Hematopoietic multipotent progenitor cell (in vitro differentiated cells): ENCODE results near the gene ATRNL1. TPM values are rescaled to one million over a fixed set of nuclear protein-coding genes. Genes with fewer than 3 reads are reported as not detected.
A peak's percentile ranks its signal among the peaks of the same experiment; 100 is the strongest.
"Not testable (repeated sequence)": the region's sequence is repeated elsewhere in the genome, so short reads cannot be mapped to it uniquely, and the experiment has no call there.

ENCODE experiments used
- DNase-seq, 3 donors: peaks; one replicate each; pipeline ENCODE4 v3.0.0-alpha.2; 2011 to 2015; ENCODE audit warnings: low read depth in 2 of 3, low spot score in 2 of 3
- total RNA-seq: library from RNA; depleted of rRNA; stranded (reverse); fragments of >200 nt; gene quantifications from one replicate; pipeline ENCODE4 v1.2.3, GENCODE V29; 2012

ATRNL1 gene
- total RNA-seq, 1 donor: under 0.01 TPM

DNA sequence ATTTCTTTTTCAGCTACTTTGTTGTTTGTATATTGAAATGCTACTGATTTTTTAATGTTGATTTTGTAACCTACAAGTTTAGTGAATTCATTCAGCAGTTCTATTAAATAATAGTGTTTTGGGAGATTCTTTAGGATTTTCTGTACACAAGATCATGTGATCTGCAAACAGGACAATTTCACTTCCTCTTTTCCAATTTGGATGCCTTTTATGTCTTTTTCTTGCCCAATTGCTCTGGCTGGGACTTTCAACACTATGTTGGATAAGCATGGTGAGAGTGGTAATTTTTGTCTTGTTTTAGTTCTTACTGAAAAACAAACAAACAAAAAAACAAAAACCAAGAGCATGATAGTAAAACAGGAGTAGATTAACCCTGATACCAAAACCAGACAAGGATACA, 316.2 kb downstream of the ATRNL1 start:
- no peak for DNase-seq

GRCh38 chr10:115417585-115418265, 324.6 kb downstream of the ATRNL1 start:
- DNase-seq: peak in 2 of 3 donors; percentile 14 to 64

- no peak for DNase-seq
Measured at GRCh38 chr10:115422624-115423023, 329.5 kb downstream of the ATRNL1 start.

DNA sequence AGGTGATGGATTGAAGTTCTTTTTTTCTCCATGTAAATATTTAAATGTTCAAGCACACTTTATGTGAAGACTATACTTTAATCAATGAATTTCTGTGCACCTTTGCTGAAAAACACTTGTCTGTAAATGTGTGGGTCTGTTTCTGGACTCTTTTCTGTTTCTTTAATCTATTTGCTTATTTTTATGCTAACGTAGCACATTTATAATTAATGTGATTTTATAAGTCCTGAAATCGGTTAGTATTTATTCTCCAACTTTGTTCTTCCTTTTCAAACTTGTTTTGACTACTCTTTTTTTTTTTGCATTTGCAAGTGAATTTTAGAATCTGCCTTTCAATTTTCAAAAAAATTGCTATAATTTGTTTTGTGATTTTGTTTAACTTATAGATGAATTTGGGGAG, 334.4 kb downstream of the ATRNL1 start:
- DNase-seq: no peak

DNA sequence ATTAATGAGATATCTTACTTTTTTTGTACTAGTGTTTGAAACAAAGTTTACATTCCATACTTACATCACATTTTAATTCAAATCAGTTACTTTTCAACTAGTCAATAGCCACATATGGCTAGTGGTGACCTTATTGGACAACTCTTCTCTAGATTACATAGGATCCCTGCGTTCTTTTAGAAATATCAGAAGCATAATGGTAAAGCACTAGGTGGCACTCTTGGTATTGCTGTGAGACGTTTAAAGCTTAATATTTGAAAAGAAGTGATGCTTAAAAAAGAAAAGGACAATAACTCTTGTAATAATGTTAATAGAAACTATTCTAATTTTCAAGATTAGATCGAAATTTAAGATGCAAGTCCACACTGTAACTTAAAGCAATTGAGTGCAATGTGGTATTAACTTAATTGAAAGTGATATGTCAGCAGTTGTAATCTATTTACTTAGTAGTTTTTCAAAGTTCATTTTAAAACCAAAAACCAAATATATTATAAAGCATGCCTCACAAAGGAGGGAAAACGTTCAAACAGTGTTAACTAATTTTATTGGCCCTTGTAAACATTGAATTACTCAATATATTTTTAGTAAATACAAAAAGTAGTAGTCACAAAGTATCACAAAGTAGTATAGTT, 339.1 kb downstream of the ATRNL1 start:
- no peak for DNase-seq

DNA sequence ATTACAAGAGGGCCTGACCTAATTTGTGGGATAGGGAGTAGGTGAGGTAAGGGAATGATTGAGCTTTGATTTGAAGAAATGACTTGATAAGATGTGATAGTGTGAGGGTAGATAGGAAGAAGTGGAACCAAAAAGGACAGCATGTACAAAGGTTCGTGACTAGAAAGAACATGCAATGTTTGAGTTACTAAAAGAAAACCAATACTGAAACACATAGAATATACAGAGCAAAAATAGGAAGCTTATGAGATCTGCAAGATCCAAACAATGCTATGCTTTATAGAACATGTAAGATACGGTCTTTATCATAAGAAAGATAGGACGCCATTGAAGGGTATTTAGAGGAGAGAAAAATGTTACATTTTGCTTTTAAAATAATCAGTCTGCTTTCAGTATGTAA, 343.8 kb downstream of the ATRNL1 start:
- no peak for DNase-seq

DNA sequence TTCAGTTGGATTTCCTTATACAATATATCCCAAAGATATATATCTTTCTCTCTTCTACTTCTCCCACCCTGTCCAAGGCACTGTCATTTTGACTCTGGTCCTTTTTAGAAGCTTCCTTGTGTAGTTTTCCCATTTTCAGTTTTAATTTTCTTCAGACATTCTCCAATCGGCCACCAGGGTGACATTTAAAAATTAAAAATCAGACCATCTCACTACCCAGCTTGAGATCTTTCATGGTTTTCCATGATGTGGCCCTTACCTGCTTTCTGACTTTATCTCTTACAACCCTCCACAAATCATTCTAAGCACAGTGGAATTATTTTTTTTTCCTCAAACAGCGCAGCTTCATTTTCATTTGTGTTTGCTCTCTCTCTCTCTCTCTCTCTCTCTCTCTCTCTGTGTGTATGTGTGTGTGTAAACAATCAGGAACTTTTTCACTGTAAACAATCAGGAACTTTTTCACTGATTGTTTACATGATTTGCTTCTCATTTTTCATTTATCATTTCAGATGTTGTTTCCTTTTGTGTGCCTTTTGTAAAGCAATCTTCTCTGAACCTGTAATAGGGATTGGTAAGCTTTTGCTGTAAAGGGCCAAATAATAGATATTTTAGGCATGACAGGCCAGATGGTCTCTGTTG, 348.9 kb downstream of the ATRNL1 start:
- no peak for DNase-seq

GRCh38 chr10:115456812-115457211, 363.6 kb downstream of the ATRNL1 start:
- no peak for DNase-seq

DNA sequence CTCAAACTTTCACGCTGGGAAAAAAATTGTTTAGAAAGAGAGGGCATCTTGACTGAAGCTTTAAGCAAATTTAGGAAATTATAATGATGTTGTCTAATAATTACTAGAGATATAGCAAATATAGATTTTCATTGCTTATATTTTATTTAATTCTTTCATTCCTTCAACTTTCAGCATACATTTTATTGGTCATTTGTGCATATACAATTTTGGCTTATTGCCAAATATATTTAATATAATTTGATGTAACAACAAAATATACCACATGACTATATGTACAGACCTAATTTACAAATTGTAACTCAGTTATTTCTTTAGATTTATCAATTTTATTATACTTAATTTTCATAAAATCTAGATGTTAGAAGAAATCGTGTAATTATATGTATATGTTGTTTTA, 390.1 kb downstream of the ATRNL1 start:
- DNase-seq: no peak

DNA sequence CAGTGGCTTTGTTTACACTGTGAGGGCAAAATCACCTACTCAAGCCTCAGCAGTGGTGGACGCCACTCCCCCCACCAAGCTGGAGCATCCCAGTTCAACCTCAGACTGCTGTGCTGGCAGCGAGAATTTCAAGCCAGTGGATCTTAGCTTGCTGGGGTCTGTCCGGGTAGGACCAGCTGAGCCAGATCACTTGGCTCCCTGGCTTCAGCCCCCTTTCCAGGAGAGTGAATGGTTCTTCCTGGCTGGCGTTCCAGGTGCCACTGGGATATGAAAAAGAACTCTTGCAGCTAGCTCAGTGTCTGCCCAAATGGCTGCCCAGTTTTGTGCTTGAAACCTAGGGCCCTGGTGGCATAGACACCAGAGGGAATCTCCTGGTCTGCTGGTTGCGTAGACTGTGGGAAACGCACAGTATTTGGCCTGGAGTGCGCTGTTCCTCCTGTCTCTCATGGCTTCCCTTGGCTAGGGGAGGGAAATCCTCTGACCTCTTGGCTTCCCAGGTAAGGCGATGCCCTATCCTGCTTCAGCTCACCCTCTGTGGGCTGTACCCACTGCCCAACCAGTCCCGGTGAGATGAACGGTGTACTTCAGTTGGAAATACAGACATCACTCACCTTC, 398.5 kb downstream of the ATRNL1 start:
- no peak for DNase-seq

DNA sequence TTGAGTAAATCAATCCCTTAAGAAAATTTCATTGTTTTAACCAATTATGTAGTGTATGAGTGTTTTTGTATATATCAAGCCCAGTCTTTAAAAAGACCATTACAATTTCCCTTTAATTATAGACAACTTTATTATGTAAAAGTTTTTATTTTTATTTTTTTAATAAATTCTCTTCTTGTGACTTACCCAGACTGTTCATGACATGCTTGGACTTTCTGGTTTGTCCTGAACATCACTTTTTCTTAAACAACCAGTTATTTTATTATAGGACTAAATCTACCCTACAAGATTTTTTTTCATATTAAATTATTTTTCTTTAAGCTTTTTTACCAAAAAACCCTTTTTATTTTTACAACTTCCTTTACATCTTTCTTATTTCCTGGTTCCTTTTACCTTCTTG, 410.4 kb downstream of the ATRNL1 start:
- DNase-seq: no peak

- DNase-seq: no peak
Measured at GRCh38 chr10:115514895-115515294, 421.7 kb downstream of the ATRNL1 start.

- DNase-seq: no peak
Measured at GRCh38 chr10:115525141-115525540, 432.0 kb downstream of the ATRNL1 start.

GRCh38 chr10:115527682-115528081, 434.5 kb downstream of the ATRNL1 start:
- DNase-seq: not testable (repeated sequence)

DNA sequence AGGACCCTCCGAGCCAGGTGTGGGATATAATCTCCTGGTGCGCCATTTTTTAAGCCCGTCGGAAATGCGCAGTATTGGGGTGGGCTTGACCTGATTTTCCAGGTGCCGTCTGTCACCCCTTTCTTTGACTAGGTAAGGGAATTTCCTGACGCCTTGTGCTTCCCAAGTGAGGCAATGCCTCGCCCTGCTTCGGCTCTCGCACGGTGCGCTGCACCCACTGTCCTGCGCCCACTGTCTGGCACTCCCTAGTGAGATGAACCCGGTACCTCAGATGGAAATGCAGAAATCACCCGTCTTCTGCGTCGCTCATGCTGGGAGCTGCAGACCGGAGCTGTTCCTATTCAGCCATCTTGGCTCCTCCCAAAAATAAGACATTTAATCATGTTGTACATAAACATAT, 443.2 kb downstream of the ATRNL1 start:
- DNase-seq: not testable (repeated sequence)

DNA sequence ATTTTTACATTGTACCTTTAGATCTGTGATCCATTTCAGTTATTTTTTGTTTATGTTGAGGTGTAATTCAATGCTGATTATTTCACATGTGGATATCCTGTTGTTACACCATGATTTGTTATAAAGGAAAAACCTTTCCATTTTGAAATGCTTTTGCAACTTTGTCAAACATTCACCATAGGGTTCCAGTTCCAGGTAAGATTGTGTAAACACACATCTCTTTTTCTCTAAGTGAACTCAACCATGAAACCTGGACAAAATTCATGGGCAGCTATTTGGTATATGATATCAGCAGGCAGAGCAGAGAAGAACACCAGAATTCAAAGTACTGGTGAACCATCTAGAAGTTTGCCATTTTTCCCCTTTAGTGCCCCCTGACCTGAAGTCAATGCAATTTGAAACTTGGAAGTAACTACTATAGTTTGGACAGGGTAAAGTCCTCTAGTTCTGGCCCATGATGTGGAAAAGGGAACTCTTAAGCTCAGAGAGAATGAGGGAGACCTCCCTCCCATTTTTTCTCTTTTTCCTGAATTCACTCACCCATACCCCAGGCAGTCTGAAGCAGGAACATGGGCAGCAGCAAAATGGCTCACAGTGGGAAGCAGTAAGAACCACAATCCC, 446.1 kb downstream of the ATRNL1 start:
- DNase-seq: no peak

DNA sequence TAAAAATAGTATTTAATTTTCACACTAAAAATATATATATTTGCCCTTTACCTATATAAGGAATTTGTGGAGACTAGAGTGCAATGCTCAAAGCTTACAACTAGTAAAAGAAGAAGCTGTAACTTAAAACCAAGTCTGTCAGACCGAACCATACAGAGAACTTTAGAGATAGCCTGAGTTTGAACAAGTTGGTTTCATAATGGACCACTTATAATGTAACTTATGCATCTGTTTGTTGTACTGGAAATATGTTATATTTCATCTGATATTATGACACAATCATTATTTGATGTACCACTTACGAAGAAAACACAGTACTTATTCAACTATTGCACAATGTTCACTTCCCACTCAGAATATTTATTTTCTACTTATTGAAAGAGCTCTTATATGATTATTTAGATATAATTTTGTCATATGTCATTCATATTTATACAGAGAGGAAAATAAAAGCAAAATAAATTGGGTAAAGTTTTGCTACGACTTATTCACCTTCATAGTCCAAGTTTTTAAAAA, 462.8 kb downstream of the ATRNL1 start:
- no peak for DNase-seq

DNA sequence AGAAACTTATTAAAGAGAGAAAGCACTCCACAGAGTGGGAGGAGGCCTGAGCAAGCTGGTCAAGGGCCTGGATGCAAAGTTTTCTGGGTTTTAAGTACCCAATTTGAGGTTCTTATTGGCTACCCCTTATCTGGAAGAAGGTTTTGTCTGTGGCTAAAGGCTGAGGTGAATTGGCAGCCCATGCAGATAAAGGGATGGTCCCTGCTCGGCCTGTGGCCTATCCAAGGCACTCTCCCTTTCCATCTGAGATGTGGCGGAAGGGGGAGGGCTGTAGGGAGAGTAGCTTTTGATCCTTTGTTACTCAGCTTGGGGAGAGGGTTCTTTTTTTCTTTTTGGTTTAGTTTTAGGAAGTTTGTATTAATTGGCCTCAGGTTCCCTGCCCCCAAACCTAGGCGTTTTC, 465.1 kb downstream of the ATRNL1 start:
- no peak for DNase-seq

DNA sequence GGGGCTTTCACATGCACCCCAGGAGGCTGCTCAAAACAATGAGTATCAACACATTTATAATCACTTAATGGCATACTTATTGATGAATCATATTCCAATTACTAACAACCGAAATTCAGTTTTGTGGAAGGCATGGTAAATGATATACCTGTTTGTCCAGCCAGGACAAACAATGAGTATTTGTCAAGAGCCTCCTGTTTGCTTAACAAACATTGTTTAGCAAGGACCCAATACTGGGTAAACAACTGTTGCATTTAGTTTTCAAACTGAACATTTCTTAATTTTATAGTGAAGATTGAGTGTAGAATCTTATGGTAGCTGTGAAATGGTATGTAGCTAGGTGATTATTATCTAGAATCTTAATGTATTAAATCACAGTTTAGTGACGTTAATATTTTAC, 473.7 kb downstream of the ATRNL1 start:
- no peak for DNase-seq

- no peak for DNase-seq
Measured at GRCh38 chr10:115572740-115573455, 479.7 kb downstream of the ATRNL1 start.
